ENCODE measurements around the gene TRANK1.

Gene TRANK1

DNA sequence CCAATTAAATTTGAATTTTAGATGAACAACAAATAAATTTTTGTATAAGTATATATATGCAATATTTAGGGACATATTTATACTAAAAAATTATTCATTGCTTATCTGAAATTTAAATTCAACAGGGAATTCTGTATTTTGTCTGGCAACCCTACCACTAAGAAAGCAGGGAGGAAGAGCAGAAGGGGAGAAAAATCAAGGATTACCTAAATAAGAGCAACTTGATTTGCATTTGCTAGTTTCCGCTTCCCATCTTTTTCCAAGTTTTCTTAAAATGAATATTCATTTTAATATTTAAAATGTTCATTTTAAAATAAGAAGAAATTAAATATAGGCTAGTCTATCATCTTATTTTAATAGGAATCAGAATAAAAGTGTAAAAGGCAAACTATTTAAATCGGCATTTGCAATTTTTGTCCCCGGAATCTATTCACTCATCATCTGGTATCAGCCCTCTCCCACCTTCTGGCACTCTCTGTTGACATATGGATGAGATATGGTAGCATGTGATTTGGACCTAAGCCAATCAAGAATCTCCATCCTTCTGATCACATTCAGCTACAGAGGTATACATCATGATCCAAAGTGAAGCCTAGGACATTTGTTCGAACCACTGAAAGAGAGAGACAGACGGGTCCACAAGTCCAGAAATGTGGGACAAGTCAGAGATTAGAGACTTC, 82.6 kb downstream of the TRANK1 start:
- H3K27me3 ChIP-seq (replicated peaks; ENCODE audit: control insufficient read depth, insufficient read depth, low read length, poor library complexity, severe bottlenecking): no peaks in the 10 kb centered on the region
- no peaks in the 10 kb centered on the region for H3K9me3 ChIP-seq (ENCODE audit: control insufficient read depth, low read length)
- peaks cover 56% of the 10 kb centered on the region for H3K36me3 ChIP-seq (ENCODE audit: control insufficient read depth, insufficient read depth, low read length)
- H3K27ac ChIP-seq (ENCODE audit: insufficient read depth, low read length, poor library complexity, severe bottlenecking): no peak overlapping the region
- DNase-seq: no peak
- peaks cover 3% of the 10 kb centered on the region for H3K4me1 ChIP-seq (ENCODE audit: control insufficient read depth, insufficient read depth, low read length, poor library complexity, severe bottlenecking)
- no peak overlapping the region for H3K4me3 ChIP-seq (ENCODE audit: insufficient read depth, low read depth, low read length, poor library complexity, severe bottlenecking)

- H3K4me1 ChIP-seq (ENCODE audit: control insufficient read depth, insufficient read depth, low read length, poor library complexity, severe bottlenecking): peaks cover 3% of the 10 kb centered on the region
- no peak overlapping the region for H3K27ac ChIP-seq (ENCODE audit: insufficient read depth, low read length, poor library complexity, severe bottlenecking)
- DNase-seq: no peak
- H3K27me3 ChIP-seq (replicated peaks; ENCODE audit: control insufficient read depth, insufficient read depth, low read length, poor library complexity, severe bottlenecking): no peaks in the 10 kb centered on the region
- peaks cover 80% of the 10 kb centered on the region for H3K36me3 ChIP-seq (ENCODE audit: control insufficient read depth, insufficient read depth, low read length)
- H3K9me3 ChIP-seq (ENCODE audit: control insufficient read depth, low read length): no peaks in the 10 kb centered on the region
- no peak overlapping the region for H3K4me3 ChIP-seq (ENCODE audit: insufficient read depth, low read depth, low read length, poor library complexity, severe bottlenecking)
These were observed 85.4 kb downstream of the TRANK1 start for GRCh38 chr3:36859494-36859893.

DNA sequence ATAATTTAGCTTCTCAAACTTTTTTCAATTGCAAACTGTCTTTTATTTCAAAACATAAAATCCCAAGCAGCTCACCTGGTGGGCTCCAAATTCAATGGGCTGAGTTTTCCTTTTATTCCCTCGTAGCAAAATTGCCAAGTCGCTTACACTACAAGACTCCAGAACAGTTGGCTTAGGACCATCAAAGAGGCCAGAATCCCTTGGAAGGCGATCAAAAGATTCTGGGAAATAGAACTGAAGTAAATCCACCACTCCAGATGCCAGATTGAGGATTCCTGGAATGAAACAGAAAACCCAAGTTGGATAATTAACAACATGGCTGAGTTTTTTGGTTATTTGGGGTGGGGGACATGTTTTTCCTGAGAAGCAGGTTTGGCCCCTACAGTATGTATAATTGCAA, 92.8 kb downstream of the TRANK1 start:
- Histone ChIP-seq H3K27ac (ENCODE audit: insufficient read depth, low read length, poor library complexity, severe bottlenecking) (no peak overlapping the region), H3K4me3 (ENCODE audit: insufficient read depth, low read depth, low read length, poor library complexity, severe bottlenecking) (no peak overlapping the region), H3K9me3 (ENCODE audit: control insufficient read depth, low read length) (no peaks in the 10 kb centered on the region), H3K4me1 (ENCODE audit: control insufficient read depth, insufficient read depth, low read length, poor library complexity, severe bottlenecking) (no peaks in the 10 kb centered on the region), H3K36me3 (ENCODE audit: control insufficient read depth, insufficient read depth, low read length) (peaks cover 87% of the 10 kb centered on the region), H3K27me3 (replicated peaks; ENCODE audit: control insufficient read depth, insufficient read depth, low read length, poor library complexity, severe bottlenecking) (no peaks in the 10 kb centered on the region)
- no peak for DNase-seq

DNA sequence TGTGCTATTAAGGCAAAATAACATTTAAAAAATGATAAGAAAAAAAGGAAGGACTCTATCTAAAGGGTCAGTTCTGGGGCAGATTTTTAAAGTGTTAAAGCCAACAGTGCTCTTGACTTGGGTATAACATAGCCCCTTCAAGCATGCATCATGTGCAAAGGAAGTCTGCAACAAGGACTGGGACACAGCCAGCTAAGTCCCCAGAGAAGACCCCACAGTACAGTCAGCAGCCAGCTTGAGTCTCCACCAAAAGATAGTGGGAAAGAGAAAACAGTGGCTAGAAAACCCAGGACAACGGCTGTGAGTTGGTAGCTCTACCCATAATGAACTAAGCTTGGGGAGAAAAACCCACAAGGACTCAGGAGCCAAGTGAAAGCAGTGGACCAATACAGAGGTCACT, 94.1 kb downstream of the TRANK1 start:
- Histone ChIP-seq H3K4me1 (ENCODE audit: control insufficient read depth, insufficient read depth, low read length, poor library complexity, severe bottlenecking) (no peaks in the 10 kb centered on the region), H3K4me3 (ENCODE audit: insufficient read depth, low read depth, low read length, poor library complexity, severe bottlenecking) (no peak overlapping the region), H3K36me3 (ENCODE audit: control insufficient read depth, insufficient read depth, low read length) (peaks cover 83% of the 10 kb centered on the region), H3K27me3 (replicated peaks; ENCODE audit: control insufficient read depth, insufficient read depth, low read length, poor library complexity, severe bottlenecking) (no peaks in the 10 kb centered on the region), H3K9me3 (ENCODE audit: control insufficient read depth, low read length) (no peaks in the 10 kb centered on the region), H3K27ac (ENCODE audit: insufficient read depth, low read length, poor library complexity, severe bottlenecking) (no peak overlapping the region)
- DNase-seq: no peak

- Histone ChIP-seq H3K9me3 (ENCODE audit: control insufficient read depth, low read length) (no peaks in the 10 kb centered on the region), H3K27me3 (replicated peaks; ENCODE audit: control insufficient read depth, insufficient read depth, low read length, poor library complexity, severe bottlenecking) (no peaks in the 10 kb centered on the region), H3K36me3 (ENCODE audit: control insufficient read depth, insufficient read depth, low read length) (peaks cover 73% of the 10 kb centered on the region), H3K27ac (ENCODE audit: insufficient read depth, low read length, poor library complexity, severe bottlenecking) (no peak overlapping the region), H3K4me1 (ENCODE audit: control insufficient read depth, insufficient read depth, low read length, poor library complexity, severe bottlenecking) (peaks cover 17% of the 10 kb centered on the region), H3K4me3 (ENCODE audit: insufficient read depth, low read depth, low read length, poor library complexity, severe bottlenecking) (no peak overlapping the region)
- no peak for DNase-seq
These were observed 98.4 kb downstream of the TRANK1 start for GRCh38 chr3:36846406-36846805.

- Histone ChIP-seq H3K4me1 (ENCODE audit: control insufficient read depth, insufficient read depth, low read length, poor library complexity, severe bottlenecking) (peaks cover 17% of the 10 kb centered on the region), H3K9me3 (ENCODE audit: control insufficient read depth, low read length) (no peaks in the 10 kb centered on the region), H3K27ac (ENCODE audit: insufficient read depth, low read length, poor library complexity, severe bottlenecking) (peak overlapping the region; percentile 21), H3K27me3 (replicated peaks; ENCODE audit: control insufficient read depth, insufficient read depth, low read length, poor library complexity, severe bottlenecking) (no peaks in the 10 kb centered on the region), H3K36me3 (ENCODE audit: control insufficient read depth, insufficient read depth, low read length) (peaks cover 70% of the 10 kb centered on the region), H3K4me3 (ENCODE audit: insufficient read depth, low read depth, low read length, poor library complexity, severe bottlenecking) (no peak overlapping the region)
- peak in 1 of 3 donors; percentile 26 for DNase-seq
These were observed 101.5 kb downstream of the TRANK1 start for GRCh38 chr3:36843065-36844051.

GRCh38 chr3:36842275-36842674, 102.6 kb downstream of the TRANK1 start:
- H3K27me3 ChIP-seq (replicated peaks; ENCODE audit: control insufficient read depth, insufficient read depth, low read length, poor library complexity, severe bottlenecking): no peaks in the 10 kb centered on the region
- no peaks in the 10 kb centered on the region for H3K9me3 ChIP-seq (ENCODE audit: control insufficient read depth, low read length)
- peaks cover 17% of the 10 kb centered on the region for H3K4me1 ChIP-seq (ENCODE audit: control insufficient read depth, insufficient read depth, low read length, poor library complexity, severe bottlenecking)
- peaks cover 78% of the 10 kb centered on the region for H3K36me3 ChIP-seq (ENCODE audit: control insufficient read depth, insufficient read depth, low read length)
- DNase-seq: no peak
- H3K4me3 ChIP-seq (ENCODE audit: insufficient read depth, low read depth, low read length, poor library complexity, severe bottlenecking): no peak overlapping the region
- no peak overlapping the region for H3K27ac ChIP-seq (ENCODE audit: insufficient read depth, low read length, poor library complexity, severe bottlenecking)

DNA sequence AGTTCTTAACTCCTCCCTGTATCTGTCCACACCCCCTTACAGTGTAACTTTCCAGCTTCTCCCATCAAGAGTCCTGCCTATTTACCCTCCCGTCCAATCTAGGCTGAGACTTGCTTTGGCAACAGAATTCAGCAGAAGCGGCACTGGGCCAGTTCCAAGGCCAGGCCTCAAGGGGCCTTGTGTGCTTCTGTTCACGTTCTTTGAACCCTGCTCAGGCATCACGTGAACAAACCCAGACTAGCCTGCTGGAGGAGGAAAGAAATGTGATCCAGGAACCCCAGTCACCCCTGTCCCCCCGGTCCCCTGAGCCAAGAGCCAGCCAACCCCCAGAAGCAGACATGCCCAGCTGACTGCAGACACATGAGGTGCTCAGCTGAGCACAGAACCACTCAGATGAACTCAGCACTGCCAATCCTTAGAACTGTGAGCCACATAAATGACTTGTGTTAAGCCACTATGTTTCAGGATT, 104.4 kb downstream of the TRANK1 start:
- Histone ChIP-seq H3K4me3 (ENCODE audit: insufficient read depth, low read depth, low read length, poor library complexity, severe bottlenecking) (no peak overlapping the region), H3K36me3 (ENCODE audit: control insufficient read depth, insufficient read depth, low read length) (peaks cover 72% of the 10 kb centered on the region), H3K27me3 (replicated peaks; ENCODE audit: control insufficient read depth, insufficient read depth, low read length, poor library complexity, severe bottlenecking) (no peaks in the 10 kb centered on the region)

DNA sequence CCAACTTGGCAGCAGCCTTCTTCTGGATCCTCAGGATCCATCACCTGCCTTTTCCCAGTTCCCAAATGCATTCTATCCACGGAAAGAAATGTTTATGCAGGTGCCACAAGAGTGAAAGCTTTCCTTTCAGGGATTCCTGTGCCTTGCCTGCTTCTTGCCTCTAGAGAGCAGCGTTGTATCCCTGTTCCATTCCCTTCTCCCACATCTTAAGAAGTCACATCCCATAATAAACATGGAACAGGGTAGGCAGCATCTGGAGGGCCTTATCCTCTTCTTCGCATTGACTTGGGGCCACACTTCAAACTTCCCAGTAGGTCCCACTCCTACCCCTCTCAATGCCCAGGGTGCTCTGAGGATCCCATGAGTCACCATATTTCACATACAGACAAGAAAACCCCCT, 107.8 kb downstream of the TRANK1 start:
- no peaks in the 10 kb centered on the region for H3K4me1 ChIP-seq (ENCODE audit: control insufficient read depth, insufficient read depth, low read length, poor library complexity, severe bottlenecking)
- no peaks in the 10 kb centered on the region for H3K9me3 ChIP-seq (ENCODE audit: control insufficient read depth, low read length)
- no peak for DNase-seq
- no peak overlapping the region for H3K4me3 ChIP-seq (ENCODE audit: insufficient read depth, low read depth, low read length, poor library complexity, severe bottlenecking)
- H3K27ac ChIP-seq (ENCODE audit: insufficient read depth, low read length, poor library complexity, severe bottlenecking): no peak overlapping the region
- H3K36me3 ChIP-seq (ENCODE audit: control insufficient read depth, insufficient read depth, low read length): peaks cover 80% of the 10 kb centered on the region
- H3K27me3 ChIP-seq (replicated peaks; ENCODE audit: control insufficient read depth, insufficient read depth, low read length, poor library complexity, severe bottlenecking): no peaks in the 10 kb centered on the region

More for the DNA sequence above, 104.4 kb downstream of the TRANK1 start:
- Histone ChIP-seq H3K4me1 (ENCODE audit: control insufficient read depth, insufficient read depth, low read length, poor library complexity, severe bottlenecking) (peaks cover 17% of the 10 kb centered on the region), H3K9me3 (ENCODE audit: control insufficient read depth, low read length) (no peaks in the 10 kb centered on the region), H3K27ac (ENCODE audit: insufficient read depth, low read length, poor library complexity, severe bottlenecking) (no peak overlapping the region)
- DNase-seq: no peak

All from effector memory CD4-positive, alpha-beta T cell (primary cell).